HG02852 (cell line): Measurements from ENCODE around the gene ITPK1.

Experiments used
- ATAC-seq: cut with Tn5 transposase; IDR thresholded peaks from one replicate; pipeline ENCODE4 v1.9.1; 2021; ENCODE audit warnings: mild to moderate bottlenecking, moderate library complexity; ENCODE audit not compliant: unreplicated experiment

ITPK1 gene

GRCh38 chr14:92958373-92959188 lies 157.1 kb downstream of the ITPK1 start:
- no peak for ATAC-seq

- ATAC-seq: no peak
These were observed 158.8 kb downstream of the ITPK1 start for GRCh38 chr14:92956961-92957360.

- ATAC-seq: no peak
These were observed 160.3 kb downstream of the ITPK1 start for GRCh38 chr14:92955381-92955780.

- ATAC-seq: no peak
These were observed 160.8 kb downstream of the ITPK1 start for GRCh38 chr14:92954933-92955332.

GRCh38 chr14:92953526-92953925 lies 162.2 kb downstream of the ITPK1 start:
- no peak for ATAC-seq

- no peak for ATAC-seq
These were observed 163.0 kb downstream of the ITPK1 start for GRCh38 chr14:92952481-92953298.

- ATAC-seq: peak; percentile 73
These were observed 163.7 kb downstream of the ITPK1 start for GRCh38 chr14:92951912-92952471.

GRCh38 chr14:92951261-92951660 lies 164.5 kb downstream of the ITPK1 start:
- no peak for ATAC-seq

- no peak for ATAC-seq
These were observed 165.0 kb downstream of the ITPK1 start for GRCh38 chr14:92950773-92951172.

GRCh38 chr14:92950193-92950540 lies 165.6 kb downstream of the ITPK1 start:
- ATAC-seq: no peak

GRCh38 chr14:92949496-92950192 lies 166.1 kb downstream of the ITPK1 start:
- ATAC-seq: no peak

- no peak for ATAC-seq
These were observed 167.1 kb downstream of the ITPK1 start for GRCh38 chr14:92948647-92949046.

- no peak for ATAC-seq
These were observed 168.7 kb downstream of the ITPK1 start for GRCh38 chr14:92946847-92947545.

GRCh38 chr14:92945959-92946846 lies 169.5 kb downstream of the ITPK1 start:
- no peak for ATAC-seq

- no peak for ATAC-seq
These were observed 170.2 kb downstream of the ITPK1 start for GRCh38 chr14:92945544-92945943.

- no peak for ATAC-seq
These were observed 170.7 kb downstream of the ITPK1 start for GRCh38 chr14:92944976-92945375.

GRCh38 chr14:92943855-92944570 lies 171.7 kb downstream of the ITPK1 start:
- no peak for ATAC-seq

GRCh38 chr14:92942976-92943710 lies 172.6 kb downstream of the ITPK1 start:
- no peak for ATAC-seq
